H9 (cell line): Measurements from ENCODE around the gene PLS1. TPM values are rescaled to one million over a fixed set of nuclear protein-coding genes. Genes with fewer than 3 reads are reported as not detected.

Experiments used
- DNase-seq: peaks from one replicate; pipeline ENCODE4 v3.0.0-alpha.2; 2017
- H2AFZ ChIP-seq: one replicate; pipeline ENCODE4 v1.6.1; 2013; ENCODE audit warnings: mild to moderate bottlenecking, low read length, control low read depth, moderate library complexity
- H2AK5ac ChIP-seq: 2 replicates; pipeline ENCODE4 v1.6.1; 2013; ENCODE audit warnings: low read length, control low read depth, mixed read lengths; ENCODE audit not compliant: insufficient read length
- H2BK120ac ChIP-seq: one replicate; pipeline ENCODE4 v1.6.1; 2013; ENCODE audit warnings: low read depth, mild to moderate bottlenecking, low read length, control low read depth, inconsistent platforms; ENCODE audit not compliant: poor library complexity, severe bottlenecking
- H2BK12ac ChIP-seq: 2 replicates; pipeline ENCODE4 v1.6.1; 2013; ENCODE audit warnings: low read length, control low read depth, mixed read lengths, low read depth; ENCODE audit not compliant: insufficient read length
- H2BK15ac ChIP-seq: 2 replicates; pipeline ENCODE4 v1.6.1; 2013; ENCODE audit warnings: low read depth, low read length, control low read depth
- H2BK20ac ChIP-seq: one replicate; pipeline ENCODE4 v1.6.1; 2013; ENCODE audit warnings: low read depth, mild to moderate bottlenecking, low read length, control low read depth, inconsistent platforms; ENCODE audit not compliant: poor library complexity, severe bottlenecking
- H2BK5ac ChIP-seq: 2 replicates; pipeline ENCODE4 v1.6.1; 2013; ENCODE audit warnings: low read length, control low read depth, mixed read lengths; ENCODE audit not compliant: insufficient read length
- H3K14ac ChIP-seq: 2 replicates; pipeline ENCODE4 v1.6.1; 2013; ENCODE audit warnings: low read length, control low read depth; ENCODE audit not compliant: insufficient read depth
- H3K18ac ChIP-seq: 2 replicates; pipeline ENCODE4 v1.6.1; 2013; ENCODE audit warnings: low read depth, mild to moderate bottlenecking, mixed read lengths, low read length, control low read depth; ENCODE audit not compliant: insufficient read length
- H3K23ac ChIP-seq: 2 replicates; pipeline ENCODE4 v1.6.1; 2013; ENCODE audit warnings: low read length, control low read depth, mixed read lengths, low read depth; ENCODE audit not compliant: insufficient read length
- H3K23me2 ChIP-seq: 2 replicates; pipeline ENCODE4 v1.6.1; 2013; ENCODE audit warnings: low read depth, mild to moderate bottlenecking, mixed read lengths, low read length, control low read depth; ENCODE audit not compliant: insufficient read length, poor library complexity, severe bottlenecking
- H3K27ac ChIP-seq: 2 replicates; pipeline ENCODE4 v1.5.1; 2013; ENCODE audit warnings: low read length, control low read depth, mixed read lengths, low read depth; ENCODE audit not compliant: insufficient read length
- H3K27me3 ChIP-seq: 2 replicates; pipeline ENCODE4 v1.6.1; 2013; ENCODE audit warnings: low read length, control low read depth, inconsistent platforms; ENCODE audit not compliant: insufficient read depth
- H3K4ac ChIP-seq: 2 replicates; pipeline ENCODE4 v1.6.1; 2013; ENCODE audit warnings: low read depth, mild to moderate bottlenecking, control low read depth, inconsistent platforms, low read length, moderate library complexity
- H3K4me1 ChIP-seq: 2 replicates; pipeline ENCODE4 v1.6.1; 2013; ENCODE audit warnings: low read length, control low read depth, inconsistent platforms; ENCODE audit not compliant: insufficient read depth
- H3K4me2 ChIP-seq: 2 replicates; pipeline ENCODE4 v1.6.1; 2013; ENCODE audit warnings: low read length, control low read depth, mixed read lengths; ENCODE audit not compliant: insufficient read length, insufficient read depth
- H3K56ac ChIP-seq: 2 replicates; pipeline ENCODE4 v1.6.1; 2013; ENCODE audit warnings: low read depth, mild to moderate bottlenecking, mixed read lengths, low read length, control low read depth; ENCODE audit not compliant: insufficient read length
- H3K79me1 ChIP-seq: 2 replicates; pipeline ENCODE4 v1.6.1; 2013; ENCODE audit warnings: low read depth, mild to moderate bottlenecking, moderate library complexity, low read length, control low read depth, inconsistent platforms; ENCODE audit not compliant: insufficient read depth, poor library complexity, severe bottlenecking
- H3K79me2 ChIP-seq: 2 replicates; pipeline ENCODE4 v1.6.1; 2013; ENCODE audit warnings: low read length, control low read depth, inconsistent platforms; ENCODE audit not compliant: insufficient read depth
- H3K9ac ChIP-seq: 2 replicates; pipeline ENCODE4 v1.6.1; 2013; ENCODE audit warnings: low read length, control low read depth, mixed read lengths; ENCODE audit not compliant: insufficient read length; ENCODE audit errors: extremely low read depth
- H3K9me3 ChIP-seq: one replicate; pipeline ENCODE4 v1.6.1; 2013; ENCODE audit warnings: low read depth, low read length, inconsistent platforms; ENCODE audit not compliant: control insufficient read depth
- H3T11ph ChIP-seq: one replicate; pipeline ENCODE4 v1.6.1; 2013; ENCODE audit warnings: mild to moderate bottlenecking, low read length, control low read depth, inconsistent platforms
- H4K20me1 ChIP-seq: one replicate; pipeline ENCODE4 v1.6.1; 2013; ENCODE audit not compliant: control insufficient read depth, insufficient read length, insufficient read depth
- H4K5ac ChIP-seq: 2 replicates; pipeline ENCODE4 v1.6.1; 2013; ENCODE audit warnings: low read depth, mild to moderate bottlenecking, mixed read lengths, low read length, control low read depth; ENCODE audit not compliant: insufficient read length
- H4K8ac ChIP-seq: replicated peaks from 2 replicates; pipeline ENCODE4 v1.6.1; 2013; ENCODE audit warnings: low read length, control low read depth, mixed read lengths, low read depth; ENCODE audit not compliant: insufficient read length
- H4K91ac ChIP-seq: 2 replicates; pipeline ENCODE4 v1.6.1; 2013; ENCODE audit warnings: low read depth, mild to moderate bottlenecking, moderate library complexity, mixed read lengths, low read length, control low read depth; ENCODE audit not compliant: insufficient read length
- H3K27ac Mint-ChIP-seq, 3 experiments: 2 replicates in 2 of 3; 3 replicates in 1 of 3; pipeline ENCODE4 v1.8.0; 2020 to 2021; ENCODE audit warnings: mixed read lengths in 3 of 3, mild to moderate bottlenecking in 1 of 3, moderate library complexity in 1 of 3
- H3K27me3 Mint-ChIP-seq: 2 replicates; pipeline ENCODE4 v1.8.0; 2021; ENCODE audit warnings: low read depth, mild to moderate bottlenecking, moderate library complexity, mixed read lengths
- H3K36me3 Mint-ChIP-seq, 3 experiments: 2 replicates in 2 of 3; 3 replicates in 1 of 3; pipeline ENCODE4 v1.8.0; 2020 to 2021; ENCODE audit warnings: low read depth in 3 of 3, mixed read lengths in 3 of 3; ENCODE audit not compliant: insufficient read depth in 1 of 3
- H3K4me1 Mint-ChIP-seq, 2 experiments: 2 replicates each; pipeline ENCODE4 v1.8.0; 2020; ENCODE audit warnings: mixed read lengths in 2 of 2
- H3K4me3 Mint-ChIP-seq, 2 experiments: 2 replicates in 1 of 2; 3 replicates in 1 of 2; pipeline ENCODE4 v1.8.0; 2020 to 2021; ENCODE audit warnings: mild to moderate bottlenecking in 2 of 2, mixed read lengths in 2 of 2, moderate library complexity in 1 of 2
- H3K9me3 Mint-ChIP-seq, 2 experiments: 2 replicates in 1 of 2; 3 replicates in 1 of 2; pipeline ENCODE4 v1.8.0; 2020; ENCODE audit warnings: mild to moderate bottlenecking in 2 of 2, mixed read lengths in 2 of 2, moderate library complexity in 1 of 2
- WGBS: extraction: QIAGEN DNeasy Blood & Tissue Kit; methylation state at CpG from one replicate; pipeline ENCODE4 v1.1.7; 2013; ENCODE audit warnings: missing lambda C conversion rate, low lambda C conversion rate, mixed read lengths; ENCODE audit not compliant: insufficient read length; ENCODE audit errors: extremely low coverage; 5-methylcytosine and 5-hydroxymethylcytosine counted together
- total RNA-seq: library from RNA; stranded (reverse); gene quantifications from 2 replicates; pipeline ENCODE4 v1.2.1, GENCODE V29; 2021
- TF ChIP-seq, protein P1 (sequence below): fragments of 200-600 bp; sonication (generic); conservative IDR thresholded peaks from 3 replicates; pipeline ENCODE4 v1.8.0; 2021; ENCODE audit warnings: antibody characterized with exemption, mild to moderate bottlenecking

PLS1 gene
- total RNA-seq, 1 experiment from 2014 or later = 20.4 TPM

DNA sequence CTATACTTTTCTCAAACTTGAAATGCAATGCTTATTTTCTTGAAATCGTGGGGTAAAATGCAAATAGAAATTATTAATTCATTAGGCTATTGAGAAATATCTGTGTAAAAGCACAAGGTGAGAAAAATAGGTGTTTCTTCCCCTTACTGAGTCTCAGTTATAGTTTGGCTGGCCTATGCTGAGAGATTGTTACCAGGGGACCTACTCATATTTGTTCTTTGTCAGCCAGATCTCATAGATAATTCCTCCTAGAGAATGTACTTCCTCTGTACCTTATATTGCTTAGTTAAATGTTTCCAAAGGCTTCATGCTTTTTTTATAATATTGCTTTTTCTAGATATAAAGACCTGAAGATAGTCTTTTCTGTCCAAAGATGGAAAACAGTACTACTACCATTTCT lies 67.7 kb downstream of the PLS1 start:
- Histone ChIP-seq H3K27ac (no peak overlapping the region), H2BK15ac (no peak overlapping the region), H3K23me2 (no peaks in the 10 kb centered on the region), H3K79me2 (no peaks in the 10 kb centered on the region), H3K79me1 (no peaks in the 10 kb centered on the region), H3K18ac (no peak overlapping the region), H2BK20ac (no peak overlapping the region), H3K9ac (no peak overlapping the region), H4K20me1 (no peaks in the 10 kb centered on the region), H2BK5ac (no peak overlapping the region), H3K23ac (no peak overlapping the region), H2BK120ac (no peak overlapping the region), H3K14ac (no peak overlapping the region), H2BK12ac (no peak overlapping the region), H4K8ac (no peak overlapping the region), H3K4ac (no peak overlapping the region), H2AK5ac (no peak overlapping the region), H3K4me2 (no peak overlapping the region), H2AFZ (no peak overlapping the region), H4K5ac (no peak overlapping the region), H3K56ac (no peak overlapping the region), H3K9me3 (no peaks in the 10 kb centered on the region), H4K91ac (no peak overlapping the region), H3K27me3 (no peaks in the 10 kb centered on the region), H3K4me1 (no peaks in the 10 kb centered on the region), H3T11ph (no peak overlapping the region)
- Mint-ChIP-seq H3K9me3 (no peaks in the 10 kb centered on the region), H3K27me3 (no peaks in the 10 kb centered on the region), H3K27ac (no peak overlapping the region; a peak in 1 of 7 replicates), H3K4me3 (no peak overlapping the region), H3K4me1 (peaks cover 28 to 33% of the 10 kb centered on the region in 2 experiments), H3K36me3 (peaks cover 0 to 3% (median 2%) of the 10 kb centered on the region in 3 experiments; a peak in 3 of 7 replicates)
- DNase-seq = no peak
- TF ChIP-seq, protein P1, sequence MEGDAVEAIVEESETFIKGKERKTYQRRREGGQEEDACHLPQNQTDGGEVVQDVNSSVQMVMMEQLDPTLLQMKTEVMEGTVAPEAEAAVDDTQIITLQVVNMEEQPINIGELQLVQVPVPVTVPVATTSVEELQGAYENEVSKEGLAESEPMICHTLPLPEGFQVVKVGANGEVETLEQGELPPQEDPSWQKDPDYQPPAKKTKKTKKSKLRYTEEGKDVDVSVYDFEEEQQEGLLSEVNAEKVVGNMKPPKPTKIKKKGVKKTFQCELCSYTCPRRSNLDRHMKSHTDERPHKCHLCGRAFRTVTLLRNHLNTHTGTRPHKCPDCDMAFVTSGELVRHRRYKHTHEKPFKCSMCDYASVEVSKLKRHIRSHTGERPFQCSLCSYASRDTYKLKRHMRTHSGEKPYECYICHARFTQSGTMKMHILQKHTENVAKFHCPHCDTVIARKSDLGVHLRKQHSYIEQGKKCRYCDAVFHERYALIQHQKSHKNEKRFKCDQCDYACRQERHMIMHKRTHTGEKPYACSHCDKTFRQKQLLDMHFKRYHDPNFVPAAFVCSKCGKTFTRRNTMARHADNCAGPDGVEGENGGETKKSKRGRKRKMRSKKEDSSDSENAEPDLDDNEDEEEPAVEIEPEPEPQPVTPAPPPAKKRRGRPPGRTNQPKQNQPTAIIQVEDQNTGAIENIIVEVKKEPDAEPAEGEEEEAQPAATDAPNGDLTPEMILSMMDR = no peak
- WGBS = no CpG with 5 or more reads among the region's 1 CpG
